ENCODE results near the gene RHOBTB1.

The RHOBTB1 gene

DNA sequence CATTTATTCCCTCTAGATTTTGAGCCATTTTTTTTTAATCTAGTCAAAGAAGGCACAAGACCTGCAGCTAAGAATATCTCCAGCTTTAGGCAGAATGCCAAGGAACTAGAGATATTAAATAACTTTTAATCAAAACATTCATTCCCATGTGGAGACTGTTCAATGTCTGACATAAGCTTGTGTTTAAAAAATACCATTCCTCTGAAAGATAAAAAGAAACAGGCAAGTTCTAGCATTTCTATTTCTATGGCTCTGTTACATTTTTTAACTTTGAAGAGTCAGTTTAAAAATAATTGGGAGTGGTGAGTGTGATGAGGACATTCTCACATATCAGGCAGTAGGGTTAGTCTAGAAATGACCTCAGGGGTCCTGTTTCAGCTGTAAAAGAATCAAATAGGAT is 48.0 kb downstream of the RHOBTB1 start:
- no peaks in the 10 kb centered on the region for H3K4me1 Mint-ChIP-seq
- H3K4me3 Mint-ChIP-seq: no peak overlapping the region
- H3K9me3 Mint-ChIP-seq: no peaks in the 10 kb centered on the region
- no peaks in the 10 kb centered on the region for H3K27me3 Mint-ChIP-seq
- no peak for DNase-seq
- H3K27ac Mint-ChIP-seq: no peak overlapping the region
- no peaks in the 10 kb centered on the region for H3K36me3 Mint-ChIP-seq
- CTCF ChIA-PET: no interaction called here

DNA sequence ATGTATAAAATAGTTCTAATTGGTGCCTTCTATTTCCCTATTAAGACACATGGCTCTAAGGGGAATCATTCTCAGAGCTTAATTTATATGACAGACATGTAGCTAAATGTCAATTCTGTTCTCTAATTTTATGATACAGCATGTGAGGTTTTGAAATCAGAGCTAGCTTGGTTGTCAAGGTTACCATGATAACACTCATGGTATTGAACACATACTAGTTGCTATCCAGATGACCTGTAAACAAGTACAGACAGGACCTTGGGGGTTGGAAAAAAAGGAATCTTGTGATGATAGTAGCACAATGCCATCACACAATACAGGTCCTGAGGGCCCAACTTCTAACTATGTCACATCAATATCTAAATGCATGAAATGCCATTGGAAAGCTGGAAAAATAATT is 49.2 kb downstream of the RHOBTB1 start:
- H3K36me3 Mint-ChIP-seq: no peaks in the 10 kb centered on the region
- no peaks in the 10 kb centered on the region for H3K9me3 Mint-ChIP-seq
- no peaks in the 10 kb centered on the region for H3K27me3 Mint-ChIP-seq

DNA sequence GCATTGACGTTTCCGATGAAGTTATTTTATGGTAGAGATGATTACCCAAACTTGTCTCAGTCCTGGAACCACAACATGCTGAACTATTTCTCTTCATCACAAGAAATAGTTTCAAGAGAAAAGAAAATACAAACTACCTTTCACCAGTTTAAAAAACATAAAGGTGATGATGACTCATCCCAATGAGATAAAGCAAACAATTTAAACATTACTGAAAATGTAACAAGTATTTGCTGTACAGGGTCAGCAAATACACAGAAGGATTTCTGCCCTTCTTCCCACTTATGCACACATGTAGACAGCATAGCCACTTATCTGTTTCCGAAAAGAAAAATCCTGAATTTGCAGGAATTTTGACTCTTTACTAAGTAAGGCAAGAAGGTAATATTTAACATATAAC is 50.8 kb downstream of the RHOBTB1 start:
- Mint-ChIP-seq H3K4me1 (no peaks in the 10 kb centered on the region), H3K27ac (no peak overlapping the region), H3K9me3 (no peaks in the 10 kb centered on the region), H3K4me3 (no peak overlapping the region), H3K27me3 (no peaks in the 10 kb centered on the region), H3K36me3 (no peaks in the 10 kb centered on the region)
- DNase-seq: no peak
- CTCF ChIA-PET: no interaction called here

More for the DNA sequence above, 49.2 kb downstream of the RHOBTB1 start:
- Mint-ChIP-seq H3K4me3 (no peak overlapping the region), H3K4me1 (no peaks in the 10 kb centered on the region), H3K27ac (no peak overlapping the region)
- no peak for DNase-seq
- CTCF ChIA-PET: interaction anchor here (1.4 kb wide), 1 partner anchor 9 kb away, joined by 3 read pairs; no protein-coding TSS in a partner anchor

DNA sequence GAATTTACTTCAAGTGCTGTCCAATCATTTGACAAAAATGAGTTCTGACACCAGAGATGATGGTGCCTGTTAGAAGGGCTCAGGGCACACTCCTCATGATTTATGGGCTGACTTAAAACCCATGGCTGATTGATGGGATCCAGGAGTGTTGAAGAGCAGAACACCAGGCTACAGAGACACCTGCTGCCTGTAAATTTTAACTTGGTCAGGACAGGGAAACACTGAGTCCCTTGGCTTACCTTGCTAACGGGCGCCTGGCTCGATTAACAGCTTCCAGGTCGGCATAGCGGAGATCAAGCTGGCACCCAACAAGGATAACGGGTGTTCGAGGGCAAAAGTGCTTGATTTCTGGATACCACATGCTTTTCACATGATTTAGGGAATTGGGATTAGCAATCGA is 51.4 kb downstream of the RHOBTB1 start:
- Mint-ChIP-seq H3K27ac (no peak overlapping the region), H3K9me3 (no peaks in the 10 kb centered on the region), H3K27me3 (no peaks in the 10 kb centered on the region), H3K4me1 (no peaks in the 10 kb centered on the region), H3K4me3 (no peak overlapping the region), H3K36me3 (no peaks in the 10 kb centered on the region)
- CTCF ChIA-PET: no interaction called here
- no peak for DNase-seq

DNA sequence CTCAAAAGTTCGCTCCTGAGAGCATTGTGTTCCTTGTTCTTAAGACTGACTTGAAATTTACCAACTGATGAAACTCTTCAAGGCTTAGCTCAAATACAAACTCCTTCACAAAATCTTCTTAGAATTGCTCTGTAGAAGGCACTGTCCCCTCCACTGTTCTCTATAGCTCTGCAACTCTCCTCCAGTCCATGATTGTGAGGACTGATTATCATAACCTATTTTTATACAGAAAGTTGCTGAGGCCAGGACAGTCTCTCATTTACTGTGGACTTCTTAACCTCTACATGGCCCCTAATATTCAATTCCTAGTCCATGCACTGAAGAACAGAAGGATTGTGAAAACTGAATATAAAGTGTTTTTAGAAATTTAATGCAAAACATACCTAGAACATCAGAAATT is 53.2 kb downstream of the RHOBTB1 start:
- Mint-ChIP-seq H3K9me3 (no peaks in the 10 kb centered on the region), H3K36me3 (no peaks in the 10 kb centered on the region), H3K4me1 (no peaks in the 10 kb centered on the region), H3K27me3 (no peaks in the 10 kb centered on the region), H3K4me3 (no peak overlapping the region), H3K27ac (no peak overlapping the region)
- no peak for DNase-seq
- CTCF ChIA-PET: no interaction called here

DNA sequence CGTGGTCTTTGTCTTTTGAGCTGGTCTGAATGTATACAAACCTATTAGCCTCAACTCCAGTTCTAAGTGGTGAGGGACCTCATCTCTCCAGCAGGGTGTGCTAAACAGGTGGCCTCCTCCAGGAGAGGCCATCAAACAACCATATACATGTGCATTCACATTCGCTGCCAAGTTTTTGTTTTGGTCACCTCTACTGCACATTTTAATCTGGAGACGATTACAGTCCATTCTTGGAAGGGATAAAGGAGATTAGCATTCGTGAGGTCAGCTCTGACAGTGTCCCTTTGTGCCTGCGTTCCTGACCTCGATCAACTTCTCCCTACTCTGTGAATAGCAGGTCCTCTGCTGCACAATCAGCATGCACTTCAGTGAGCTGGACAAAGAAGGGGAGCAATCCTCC is 60.8 kb downstream of the RHOBTB1 start:
- H3K4me3 Mint-ChIP-seq: no peak overlapping the region
- CTCF ChIA-PET: interaction anchor here (0.7 to 1.0 kb wide), 2 partner anchors 78 to 80 kb away, joined by 3 to 5 read pairs; no protein-coding TSS in a partner anchor
- no peaks in the 10 kb centered on the region for H3K9me3 Mint-ChIP-seq
- no peak for DNase-seq
- H3K36me3 Mint-ChIP-seq: no peaks in the 10 kb centered on the region
- H3K4me1 Mint-ChIP-seq: no peaks in the 10 kb centered on the region
- H3K27me3 Mint-ChIP-seq: no peaks in the 10 kb centered on the region
- no peak overlapping the region for H3K27ac Mint-ChIP-seq

DNA sequence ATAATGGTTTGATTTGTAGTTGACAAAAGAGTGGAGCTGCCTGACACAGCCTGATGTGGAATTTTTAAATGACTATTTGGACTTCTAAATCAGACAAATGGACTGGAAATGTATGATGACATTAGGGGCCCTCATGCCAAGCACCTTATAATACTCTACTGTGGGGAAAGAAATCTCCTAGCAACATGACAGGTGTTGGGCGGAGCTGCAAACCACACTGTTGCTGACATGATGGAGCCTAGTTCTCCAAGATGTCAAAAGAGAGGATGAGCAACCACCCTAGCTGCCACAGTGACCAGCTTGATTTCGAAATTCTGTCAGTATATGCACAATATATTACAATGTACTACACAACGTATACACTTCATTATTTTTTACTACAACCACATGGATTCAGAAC is 65.8 kb downstream of the RHOBTB1 start:
- Mint-ChIP-seq H3K4me3 (no peak overlapping the region), H3K27me3 (no peaks in the 10 kb centered on the region), H3K27ac (no peak overlapping the region), H3K4me1 (no peaks in the 10 kb centered on the region), H3K36me3 (no peaks in the 10 kb centered on the region), H3K9me3 (no peaks in the 10 kb centered on the region)
- CTCF ChIA-PET: no interaction called here
- no peak for DNase-seq

DNA sequence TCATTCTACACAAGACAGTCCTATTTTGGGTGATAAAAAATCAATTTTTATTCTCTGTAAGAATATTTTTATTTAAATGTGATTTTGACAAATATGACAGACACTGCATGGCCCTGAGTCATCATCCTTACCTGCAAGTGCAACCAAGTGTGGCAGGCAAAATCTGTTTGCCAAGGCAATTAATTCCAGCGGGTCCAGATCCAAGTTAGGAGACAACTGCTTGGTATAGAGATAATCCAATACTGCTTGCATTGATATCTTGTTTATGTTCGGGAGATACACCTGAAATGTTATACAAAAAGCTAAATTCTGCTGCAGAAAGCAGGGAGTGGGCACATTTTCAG is 66.2 kb downstream of the RHOBTB1 start:
- CTCF ChIA-PET: no interaction called here
- H3K9me3 Mint-ChIP-seq: no peaks in the 10 kb centered on the region

DNA sequence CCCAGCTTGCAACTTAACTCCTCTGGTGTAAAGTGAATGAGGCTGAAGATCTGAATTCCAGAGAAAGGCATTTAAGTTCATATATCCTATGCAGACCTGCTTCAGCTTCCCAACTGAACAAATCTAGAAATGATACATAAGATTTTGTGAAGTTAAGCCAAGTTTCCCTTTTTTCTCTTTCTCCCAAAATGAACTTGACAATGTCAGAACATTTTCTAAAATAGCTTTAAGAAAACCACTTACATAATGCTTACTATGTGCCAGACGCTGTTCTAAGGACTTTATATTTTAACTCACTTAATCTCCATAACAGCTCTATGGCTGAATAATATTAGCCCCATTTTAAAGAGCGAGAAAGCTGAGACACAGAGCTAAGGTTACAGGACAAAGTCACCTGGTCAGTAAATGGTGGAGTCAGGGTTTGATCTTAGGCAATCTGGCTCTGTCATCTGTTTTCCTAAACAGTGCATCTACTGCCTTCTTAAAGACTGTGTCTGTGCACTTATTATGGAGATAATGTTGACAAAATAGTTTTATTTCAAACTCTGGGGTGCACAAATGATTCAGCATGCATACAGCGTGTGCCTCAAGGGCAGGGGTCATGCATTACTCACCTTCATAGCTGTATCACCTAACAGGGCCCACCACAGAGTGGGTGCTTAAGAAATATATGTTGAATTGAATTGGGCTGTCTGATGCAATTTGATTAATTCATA is 66.8 kb downstream of the RHOBTB1 start:
- CTCF ChIA-PET: no interaction called here
- Mint-ChIP-seq H3K36me3 (no peaks in the 10 kb centered on the region), H3K27me3 (no peaks in the 10 kb centered on the region), H3K27ac (no peak overlapping the region), H3K4me3 (no peak overlapping the region), H3K4me1 (no peaks in the 10 kb centered on the region), H3K9me3 (no peaks in the 10 kb centered on the region)
- DNase-seq: no peak

More for the DNA sequence above, 66.2 kb downstream of the RHOBTB1 start:
- Mint-ChIP-seq H3K27ac (no peak overlapping the region), H3K36me3 (no peaks in the 10 kb centered on the region), H3K27me3 (no peaks in the 10 kb centered on the region), H3K4me1 (no peaks in the 10 kb centered on the region), H3K4me3 (no peak overlapping the region)
- no peak for DNase-seq

DNA sequence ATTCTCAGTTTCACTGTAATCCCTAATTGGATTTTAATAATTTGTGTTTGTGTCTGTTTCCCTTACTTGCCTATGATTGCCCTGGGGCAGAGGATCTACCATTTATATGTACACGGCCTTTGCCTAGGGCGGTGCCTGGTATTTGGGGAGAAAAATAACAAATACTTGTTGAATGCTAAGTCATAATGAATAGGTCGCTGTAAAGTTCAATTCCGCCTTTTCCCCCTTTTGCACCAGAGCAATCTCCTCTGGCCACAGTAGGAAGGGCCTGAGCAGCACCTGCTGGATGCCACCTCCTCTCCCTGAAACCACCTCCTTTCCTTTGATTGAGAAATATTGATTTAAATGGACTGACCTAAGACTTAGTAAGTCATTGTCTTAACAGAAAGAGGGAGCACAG is 70.2 kb downstream of the RHOBTB1 start:
- no peaks in the 10 kb centered on the region for H3K27me3 Mint-ChIP-seq
- no peaks in the 10 kb centered on the region for H3K36me3 Mint-ChIP-seq
- no peaks in the 10 kb centered on the region for H3K4me1 Mint-ChIP-seq
- DNase-seq: no peak
- CTCF ChIA-PET: no interaction called here
- H3K27ac Mint-ChIP-seq: no peak overlapping the region
- no peak overlapping the region for H3K4me3 Mint-ChIP-seq
- H3K9me3 Mint-ChIP-seq: no peaks in the 10 kb centered on the region

DNA sequence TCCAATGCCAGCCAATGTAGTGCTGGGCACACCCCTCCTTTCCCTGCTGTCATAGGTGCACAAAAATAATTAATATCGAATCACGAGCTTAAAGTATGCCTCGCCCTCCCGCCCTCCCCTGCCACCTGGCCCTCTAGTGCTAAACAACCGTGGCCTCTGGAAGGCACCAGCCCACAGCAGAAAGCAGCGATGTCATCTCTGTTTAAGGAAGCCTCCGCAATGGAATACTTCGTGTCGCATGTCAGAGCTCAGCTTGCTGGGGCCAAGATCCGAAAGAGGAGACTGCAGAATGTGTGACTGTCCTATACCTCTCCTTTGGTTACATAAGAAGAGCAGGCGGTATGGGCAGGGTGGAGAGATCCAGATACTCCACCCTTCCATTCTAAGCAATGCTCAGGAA is 71.5 kb downstream of the RHOBTB1 start:
- H3K4me1 Mint-ChIP-seq: no peaks in the 10 kb centered on the region
- no peak for DNase-seq
- H3K27ac Mint-ChIP-seq: no peak overlapping the region
- H3K36me3 Mint-ChIP-seq: no peaks in the 10 kb centered on the region
- no peak overlapping the region for H3K4me3 Mint-ChIP-seq
- CTCF ChIA-PET: no interaction called here
- H3K27me3 Mint-ChIP-seq: no peaks in the 10 kb centered on the region
- no peaks in the 10 kb centered on the region for H3K9me3 Mint-ChIP-seq

DNA sequence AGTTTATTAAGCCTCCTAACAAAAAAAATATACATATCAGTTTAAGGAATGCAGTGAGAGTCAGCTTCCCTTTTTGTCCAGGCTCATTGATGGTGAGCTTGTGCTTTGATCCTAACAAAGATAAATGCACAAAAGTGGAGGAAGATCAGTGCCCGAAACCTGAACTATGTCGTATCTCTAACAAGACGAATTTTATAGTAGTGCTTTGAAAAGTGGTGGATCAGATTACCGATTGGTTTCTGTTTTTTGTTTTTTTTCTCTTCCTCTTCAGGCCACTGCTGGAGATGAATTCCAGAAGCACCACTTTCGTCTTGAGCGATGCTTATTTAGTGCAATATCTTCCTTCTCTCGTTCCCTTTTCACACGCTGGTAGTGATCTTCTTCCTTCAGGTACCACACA is 72.8 kb downstream of the RHOBTB1 start:
- no peak overlapping the region for H3K27ac Mint-ChIP-seq
- CTCF ChIA-PET: no interaction called here
- no peaks in the 10 kb centered on the region for H3K36me3 Mint-ChIP-seq
- no peaks in the 10 kb centered on the region for H3K9me3 Mint-ChIP-seq
- no peaks in the 10 kb centered on the region for H3K4me1 Mint-ChIP-seq
- no peak overlapping the region for H3K4me3 Mint-ChIP-seq
- no peaks in the 10 kb centered on the region for H3K27me3 Mint-ChIP-seq
- no peak for DNase-seq

DNA sequence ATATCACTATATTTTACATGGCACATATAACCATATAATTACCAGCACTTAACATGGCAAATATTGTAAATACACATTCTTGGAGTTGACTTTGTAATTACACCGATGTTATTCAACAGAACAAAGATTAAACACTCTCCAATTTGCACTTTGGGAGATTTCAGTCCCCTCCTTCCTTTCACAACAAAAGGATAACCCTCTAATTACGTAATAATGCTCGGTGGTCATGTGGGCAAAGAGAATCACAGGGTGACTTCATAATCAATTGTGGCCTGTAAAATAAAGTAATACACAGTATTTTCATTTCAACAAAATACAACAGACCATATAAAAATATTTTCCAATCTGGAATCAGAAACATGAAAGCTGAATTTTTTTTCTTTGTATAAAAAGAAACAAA is 73.2 kb downstream of the RHOBTB1 start:
- no peak overlapping the region for H3K27ac Mint-ChIP-seq
- H3K36me3 Mint-ChIP-seq: no peaks in the 10 kb centered on the region
- no peak overlapping the region for H3K4me3 Mint-ChIP-seq
- CTCF ChIA-PET: no interaction called here
- H3K27me3 Mint-ChIP-seq: no peaks in the 10 kb centered on the region
- H3K4me1 Mint-ChIP-seq: no peaks in the 10 kb centered on the region
- H3K9me3 Mint-ChIP-seq: no peaks in the 10 kb centered on the region
- no peak for DNase-seq

DNA sequence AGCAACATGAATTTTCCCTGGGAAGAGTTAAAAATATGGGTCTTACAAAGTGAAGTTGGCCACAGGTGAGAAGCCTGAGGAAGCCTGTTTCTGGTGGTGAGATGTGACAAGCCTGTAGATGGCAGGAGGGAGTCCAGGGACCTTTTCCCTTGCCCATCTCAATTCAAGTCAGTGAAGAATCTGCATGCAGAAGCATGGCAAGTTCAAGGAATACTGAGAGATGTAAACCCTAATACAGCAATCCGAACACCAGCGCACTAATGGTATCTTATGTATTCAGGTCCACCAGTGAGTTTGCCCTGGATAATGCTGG is 73.6 kb downstream of the RHOBTB1 start:
- CTCF ChIA-PET: no interaction called here
- H3K4me3 Mint-ChIP-seq: no peak overlapping the region

DNA sequence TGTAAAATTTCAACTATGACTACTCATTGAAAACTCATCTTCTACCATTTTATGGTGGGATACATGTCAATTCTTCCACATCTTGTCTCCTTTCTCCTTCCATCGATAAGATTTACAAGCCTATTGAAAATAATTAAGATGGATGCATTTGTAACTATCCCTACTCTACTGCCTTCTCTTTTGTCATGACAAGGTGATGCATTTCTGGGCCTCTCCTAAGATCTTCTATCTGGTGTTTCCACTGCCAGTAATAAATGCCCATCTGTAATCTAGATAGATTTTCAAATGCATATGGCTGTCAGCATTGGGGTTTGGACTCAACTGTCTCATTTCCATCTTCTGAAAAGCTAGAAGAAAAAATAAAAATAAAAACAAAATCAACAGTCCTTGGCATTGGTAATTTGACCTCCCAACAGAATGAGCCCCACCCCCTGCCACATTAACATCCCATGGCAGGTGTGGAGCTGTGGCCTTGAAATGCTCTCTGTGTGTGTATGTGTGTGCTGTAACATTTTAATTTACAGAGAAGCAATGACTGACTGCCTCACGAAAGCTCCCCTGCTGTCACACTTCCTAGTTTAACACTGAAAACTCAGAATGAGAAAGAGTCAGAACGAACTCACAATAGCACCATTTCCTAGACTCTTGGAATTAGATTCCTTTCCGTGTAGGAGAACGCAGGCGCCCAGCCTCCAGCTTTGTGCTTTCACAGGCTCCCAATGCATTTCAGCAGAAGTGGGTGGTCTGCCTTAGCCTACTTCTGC is 74.2 kb downstream of the RHOBTB1 start:
- Mint-ChIP-seq H3K27me3 (no peaks in the 10 kb centered on the region), H3K36me3 (no peaks in the 10 kb centered on the region), H3K4me3 (no peak overlapping the region), H3K9me3 (no peaks in the 10 kb centered on the region), H3K27ac (no peak overlapping the region), H3K4me1 (no peaks in the 10 kb centered on the region)
- CTCF ChIA-PET: no interaction called here
- no peak for DNase-seq

More for the DNA sequence above, 73.6 kb downstream of the RHOBTB1 start:
- Mint-ChIP-seq H3K9me3 (no peaks in the 10 kb centered on the region), H3K36me3 (no peaks in the 10 kb centered on the region), H3K27ac (no peak overlapping the region), H3K4me1 (no peaks in the 10 kb centered on the region), H3K27me3 (no peaks in the 10 kb centered on the region)
- DNase-seq: no peak

Data from activated naive CD4-positive, alpha-beta T cell treated with anti-CD3 and anti-CD28 coated beads, Interleukin-2, amount 10 ng/mL, durations not matched to agents 7 days and 5 days (primary cell).